Keratinocyte (primary cell): ENCODE measurements around the gene AKAP13. TPM values are rescaled to one million over a fixed set of nuclear protein-coding genes. Genes with fewer than 3 reads are reported as not detected.

ENCODE experiments used
- DNase-seq: peaks from one replicate; pipeline ENCODE4 v3.0.0-alpha.2; 2011; ENCODE audit warnings: low read depth, missing footprints, low spot score
- FAIRE-seq: peaks from 2 replicates; lab custom pipeline; 2011; peaks lifted over from hg19 to GRCh38; lab: Jason Lieb, UNC
- H2AFZ ChIP-seq: 2 replicates; pipeline ENCODE4 v1.6.0; 2012; ENCODE audit warnings: low read length, control low read depth, inconsistent platforms; ENCODE audit not compliant: control insufficient read depth
- H3K27ac ChIP-seq: 2 replicates; pipeline ENCODE4 v1.5.1; 2011; ENCODE audit warnings: low read length; ENCODE audit not compliant: control insufficient read depth, insufficient read depth
- H3K27me3 ChIP-seq: 3 replicates; pipeline ENCODE4 v1.6.0; 2011; ENCODE audit warnings: low read length; ENCODE audit not compliant: control insufficient read depth, insufficient read depth; ENCODE audit errors: extremely low read depth
- H3K36me3 ChIP-seq, 2 experiments: 2 replicates in 1 of 2; 3 replicates in 1 of 2; pipeline ENCODE4 v1.5.1; 2011; ENCODE audit warnings: low read length in 2 of 2, mild to moderate bottlenecking in 1 of 2; ENCODE audit not compliant: control insufficient read depth in 2 of 2, insufficient read depth in 2 of 2; ENCODE audit errors: extremely low read depth in 1 of 2
- H3K4me1 ChIP-seq: 3 replicates; pipeline ENCODE4 v1.5.1; 2011; ENCODE audit warnings: low read length; ENCODE audit not compliant: control insufficient read depth, insufficient read depth; ENCODE audit errors: extremely low read depth
- H3K4me2 ChIP-seq: 3 replicates; pipeline ENCODE4 v1.6.0; 2011; ENCODE audit warnings: low read depth, low read length; ENCODE audit not compliant: control insufficient read depth, insufficient read depth; ENCODE audit errors: extremely low read depth
- H3K4me3 ChIP-seq, 3 experiments: fragments of 200-600 bp in 1 of 3; sonication (generic) in 1 of 3; 2 replicates in 2 of 3; 3 replicates in 1 of 3; pipeline ENCODE4 v1.5.1; 2011 to 2016; ENCODE audit warnings: low read length in 3 of 3, mild to moderate bottlenecking in 3 of 3, control low read depth in 2 of 3, inconsistent platforms in 1 of 3, low read depth in 1 of 3, mixed read lengths in 1 of 3, mixed run types in 1 of 3, moderate library complexity in 1 of 3; ENCODE audit not compliant: control insufficient read depth in 2 of 3, insufficient read depth in 2 of 3; ENCODE audit errors: extremely low read depth in 1 of 3
- H3K79me2 ChIP-seq: 2 replicates; pipeline ENCODE4 v1.6.0; 2012; ENCODE audit warnings: low read length; ENCODE audit not compliant: control insufficient read depth, insufficient read depth
- H3K9ac ChIP-seq: 3 replicates; pipeline ENCODE4 v1.6.0; 2011; ENCODE audit warnings: low read length; ENCODE audit not compliant: control insufficient read depth, insufficient read depth; ENCODE audit errors: extremely low read depth
- H3K9me1 ChIP-seq: 3 replicates; pipeline ENCODE4 v1.6.0; 2011; ENCODE audit warnings: low read length; ENCODE audit not compliant: control insufficient read depth, insufficient read depth; ENCODE audit errors: extremely low read depth
- H3K9me3 ChIP-seq: 2 replicates; pipeline ENCODE4 v1.5.1; 2012; ENCODE audit warnings: low read depth, low read length; ENCODE audit not compliant: control insufficient read depth
- H4K20me1 ChIP-seq: 3 replicates; pipeline ENCODE4 v1.6.0; 2011; ENCODE audit warnings: low read length; ENCODE audit not compliant: control insufficient read depth, insufficient read depth; ENCODE audit errors: extremely low read depth
- EZH2 ChIP-seq: IDR thresholded peaks from one replicate; pipeline ENCODE4 v1.6.1; 2012; ENCODE audit warnings: inconsistent platforms, mild to moderate bottlenecking, low read length, moderate library complexity
- dilution Hi-C: fragments of 300-500 bp; cut with MboI; formaldehyde crosslinking; loops from one replicate; pipeline ENCODE4 v1.7.0; 2020; ENCODE audit warnings: low sequenced_read_pairs; ENCODE audit not compliant: extremely low pct_ligation_motif_present
- polyA plus RNA-seq, 5 experiments: library from polyadenylated mRNA; depleted of rRNA in 3 of 5; stranded (reverse) in 3 of 5; stranded (forward) in 1 of 5; unstranded in 1 of 5; fragments of >200 nt; gene quantifications; 1 replicate in 1 of 5; 2 replicates in 3 of 5; 3 replicates in 1 of 5; pipeline versions ENCODE4 v1.2.1 to v1.2.3, GENCODE V29; 2011 to 2012; ENCODE audit warnings: missing spikeins in 2 of 5, low read depth in 1 of 5, low replicate concordance in 1 of 5
- TF ChIP-seq, protein P1 (sequence below), 3 experiments: IDR thresholded peaks in 1 of 3; conservative IDR thresholded peaks in 1 of 3; optimal IDR thresholded peaks in 1 of 3; 2 replicates in 2 of 3; 3 replicates in 1 of 3; pipeline versions ENCODE3 to v1.5.1; 2011; ENCODE audit warnings: low read length in 3 of 3, mild to moderate bottlenecking in 3 of 3, moderate library complexity in 2 of 3, control low read depth in 1 of 3, inconsistent platforms in 1 of 3; ENCODE audit not compliant: insufficient read depth in 2 of 3; ENCODE audit errors: extremely low read depth in 1 of 3

Gene AKAP13
- polyA plus RNA-seq, 1 donor (not counting 4 experiments of a cell fraction or from before 2014, with no cell fraction given): 16.7 TPM

DNA sequence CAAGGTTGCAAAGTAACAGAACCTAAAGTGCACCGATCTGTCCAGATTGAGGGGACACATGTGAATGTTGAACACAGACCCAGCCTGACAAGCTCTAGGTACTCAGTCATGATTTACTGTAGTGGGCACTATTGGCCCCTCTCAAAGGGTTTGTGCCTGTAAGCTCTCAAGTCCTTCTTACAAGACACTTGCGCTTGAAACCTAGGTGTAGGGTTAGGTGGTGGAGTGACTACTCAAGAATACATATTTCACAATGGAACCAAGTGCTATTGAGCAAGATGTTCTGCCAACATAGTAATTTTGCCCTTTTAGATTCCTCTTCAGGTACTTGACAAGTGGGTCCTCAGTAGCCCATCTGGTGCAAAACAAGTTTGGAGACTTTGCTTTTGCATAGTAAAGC, 169.9 kb downstream of the AKAP13 start:
- Histone ChIP-seq H3K4me3 (no peak overlapping the region), H3K4me1 (no peaks in the 10 kb centered on the region), H2AFZ (no peak overlapping the region), H3K9ac (no peak overlapping the region), H3K9me3 (no peaks in the 10 kb centered on the region), H3K79me2 (no peaks in the 10 kb centered on the region), H4K20me1 (no peaks in the 10 kb centered on the region), H3K27ac (no peak overlapping the region), H3K9me1 (no peaks in the 10 kb centered on the region), H3K4me2 (no peak overlapping the region), H3K36me3 (peaks cover 0 to 8% of the 10 kb centered on the region in 2 experiments), H3K27me3 (no peaks in the 10 kb centered on the region)
- dilution Hi-C loops: no loop called here
- FAIRE-seq (no peak), DNase-seq (no peak)
- TF ChIP-seq, protein P1, sequence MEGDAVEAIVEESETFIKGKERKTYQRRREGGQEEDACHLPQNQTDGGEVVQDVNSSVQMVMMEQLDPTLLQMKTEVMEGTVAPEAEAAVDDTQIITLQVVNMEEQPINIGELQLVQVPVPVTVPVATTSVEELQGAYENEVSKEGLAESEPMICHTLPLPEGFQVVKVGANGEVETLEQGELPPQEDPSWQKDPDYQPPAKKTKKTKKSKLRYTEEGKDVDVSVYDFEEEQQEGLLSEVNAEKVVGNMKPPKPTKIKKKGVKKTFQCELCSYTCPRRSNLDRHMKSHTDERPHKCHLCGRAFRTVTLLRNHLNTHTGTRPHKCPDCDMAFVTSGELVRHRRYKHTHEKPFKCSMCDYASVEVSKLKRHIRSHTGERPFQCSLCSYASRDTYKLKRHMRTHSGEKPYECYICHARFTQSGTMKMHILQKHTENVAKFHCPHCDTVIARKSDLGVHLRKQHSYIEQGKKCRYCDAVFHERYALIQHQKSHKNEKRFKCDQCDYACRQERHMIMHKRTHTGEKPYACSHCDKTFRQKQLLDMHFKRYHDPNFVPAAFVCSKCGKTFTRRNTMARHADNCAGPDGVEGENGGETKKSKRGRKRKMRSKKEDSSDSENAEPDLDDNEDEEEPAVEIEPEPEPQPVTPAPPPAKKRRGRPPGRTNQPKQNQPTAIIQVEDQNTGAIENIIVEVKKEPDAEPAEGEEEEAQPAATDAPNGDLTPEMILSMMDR (optimal IDR thresholded peaks at IDR 0.05 in 1 of 3, IDR thresholded peaks at IDR 0.05 in 1 of 3, conservative IDR thresholded peaks at IDR 0.05 in 1 of 3; ENCODE audit: extremely low read depth in 1 of 3, insufficient read depth in 2 of 3, low read length in 3 of 3): no peak
- no peak for TF ChIP-seq EZH2

DNA sequence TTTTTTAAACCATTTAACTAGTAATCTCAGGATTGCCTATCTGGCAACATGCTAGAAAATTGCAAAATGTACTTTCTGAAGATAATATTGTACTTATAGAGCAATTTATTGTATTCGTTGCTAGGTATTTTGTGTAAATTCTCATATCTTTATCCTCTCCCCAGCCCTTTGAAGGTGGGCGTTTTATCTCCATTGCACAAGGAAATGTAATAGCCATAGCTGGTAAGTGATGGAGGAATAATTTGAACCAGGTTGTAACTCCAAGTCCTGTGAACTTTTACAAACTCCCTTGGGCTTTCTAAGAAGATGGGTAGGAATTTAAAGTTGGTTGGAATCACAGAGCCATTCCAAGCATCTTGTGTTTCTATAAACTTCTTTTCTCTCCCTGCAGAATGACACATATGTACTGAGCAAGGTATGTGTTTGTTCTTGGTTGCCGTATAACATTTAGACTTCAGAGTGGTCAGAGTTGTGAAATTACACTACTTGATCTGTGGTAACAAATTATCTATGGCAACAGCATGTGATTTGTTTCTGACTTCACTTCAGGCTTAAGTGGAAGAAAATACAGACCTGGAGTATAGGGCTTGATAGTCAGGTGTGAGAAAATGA, 170.9 kb downstream of the AKAP13 start:
- TF ChIP-seq, protein P1 (optimal IDR thresholded peaks at IDR 0.05 in 1 of 3, IDR thresholded peaks at IDR 0.05 in 1 of 3, conservative IDR thresholded peaks at IDR 0.05 in 1 of 3; ENCODE audit: extremely low read depth in 1 of 3, insufficient read depth in 2 of 3, low read length in 3 of 3): no peak
- no peak for TF ChIP-seq EZH2
- no peak for FAIRE-seq
- Histone ChIP-seq H3K4me3 (no peak overlapping the region), H3K9ac (no peak overlapping the region), H3K36me3 (peaks cover 0 to 9% of the 10 kb centered on the region in 2 experiments), H4K20me1 (no peaks in the 10 kb centered on the region), H3K9me3 (no peaks in the 10 kb centered on the region), H2AFZ (no peak overlapping the region), H3K9me1 (no peaks in the 10 kb centered on the region), H3K27ac (no peak overlapping the region), H3K79me2 (no peaks in the 10 kb centered on the region), H3K4me1 (no peaks in the 10 kb centered on the region), H3K27me3 (no peaks in the 10 kb centered on the region), H3K4me2 (no peak overlapping the region)
- dilution Hi-C loops: no loop called here
- DNase-seq: no peak
